OCI-LY3 (cell line): Measurements from ENCODE around the gene FAM50B.

ENCODE experiments used
- CTCF ChIP-seq: fragments of 200-600, 300-600 bp; sonication (generic); IDR thresholded peaks from 2 replicates; pipeline ENCODE4 v1.5.1; 2014; ENCODE audit warnings: antibody characterized with exemption, low read length, low read depth
- EZH2phosphoT487 ChIP-seq: fragments of 200-600 bp; shearing (Covaris generic); IDR thresholded peaks from 2 replicates; pipeline ENCODE4 v1.6.1; 2018; ENCODE audit warnings: antibody characterized with exemption, mixed run types, low read depth

- no peak for TF ChIP-seq CTCF
- TF ChIP-seq EZH2phosphoT487: no peak
These were observed 20.1 kb downstream of the FAM50B start for GRCh38 chr6:3869284-3869631.
